SU-DHL-6 (cell line): ENCODE results near the gene TRUB1.

Experiments
- H2AFZ ChIP-seq: fragments of 200-600 bp; sonication (generic); 2 replicates; pipeline ENCODE4 v1.6.1; 2014; ENCODE audit warnings: low read depth, mild to moderate bottlenecking, moderate library complexity, mixed read lengths, antibody characterized with exemption, low read length; ENCODE audit not compliant: severe bottlenecking
- H3F3A ChIP-seq: fragments of 200-600 bp; shearing (Covaris generic); 2 replicates; pipeline ENCODE4 v1.6.0; 2016; ENCODE audit warnings: antibody characterized with exemption, mild to moderate bottlenecking; ENCODE audit not compliant: insufficient read depth
- H3K27ac ChIP-seq: fragments of 200-600 bp; sonication (generic); 2 replicates; pipeline ENCODE4 v1.5.1; 2016; ENCODE audit warnings: low read depth, mild to moderate bottlenecking, low read length, moderate library complexity, mixed read lengths
- H3K27me3 ChIP-seq: fragments of 200-600 bp; sonication (generic), shearing (Covaris generic); 2 replicates; pipeline ENCODE4 v1.6.0; 2014; ENCODE audit warnings: mild to moderate bottlenecking, low read length
- H3K36me3 ChIP-seq: fragments of 200-600 bp; sonication (generic); 2 replicates; pipeline ENCODE4 v1.6.1; 2014; ENCODE audit warnings: mild to moderate bottlenecking, low read length, mixed read lengths
- H3K4me2 ChIP-seq: fragments of 300-600, 200-600 bp; shearing (Covaris generic), sonication (generic); 2 replicates; pipeline ENCODE4 v1.6.0; 2014; ENCODE audit warnings: low read length, low read depth, mild to moderate bottlenecking; ENCODE audit not compliant: poor library complexity, severe bottlenecking
- H3K4me3 ChIP-seq: fragments of 200-600 bp; sonication (generic); 2 replicates; pipeline ENCODE4 v1.5.1; 2014; ENCODE audit warnings: antibody characterized with exemption, low read length, mild to moderate bottlenecking, mixed read lengths; ENCODE audit not compliant: insufficient read depth, poor library complexity, severe bottlenecking
- H3K79me2 ChIP-seq: fragments of 200-600 bp; sonication (generic); 2 replicates; pipeline ENCODE4 v1.6.1; 2014; ENCODE audit warnings: mild to moderate bottlenecking, low read length, moderate library complexity; ENCODE audit not compliant: insufficient read depth
- H3K9ac ChIP-seq: fragments of 200-600 bp; sonication (generic); 2 replicates; pipeline ENCODE4 v1.7.0; 2014; ENCODE audit warnings: mild to moderate bottlenecking, low read length
- H3K9me2 ChIP-seq: fragments of 200-600 bp; sonication (generic); replicated peaks from 2 replicates; pipeline ENCODE4 v1.6.1; 2014; ENCODE audit warnings: low read length; ENCODE audit not compliant: insufficient read depth
- H3K9me3 ChIP-seq: fragments of 200-600 bp; sonication (generic); 2 replicates; pipeline ENCODE4 v1.6.1; 2014; ENCODE audit warnings: low read length, mixed read lengths; ENCODE audit not compliant: insufficient read depth
- H4K20me1 ChIP-seq: fragments of 200-600 bp; sonication (generic); 2 replicates; pipeline ENCODE4 v1.6.1; 2014; ENCODE audit warnings: low read depth, mild to moderate bottlenecking, antibody characterized with exemption, low read length, moderate library complexity, mixed read lengths
- EZH2phosphoT487 ChIP-seq: fragments of 200-600 bp; sonication (generic), shearing (Covaris generic); conservative IDR thresholded peaks from 2 replicates; pipeline ENCODE4 v1.6.1; 2018; ENCODE audit warnings: mild to moderate bottlenecking, antibody characterized with exemption, low read length, moderate library complexity, mixed read lengths
- TF ChIP-seq, protein P1 (sequence below): fragments of 200-600 bp; sonication (generic); IDR thresholded peaks from one replicate; pipeline ENCODE4 v1.5.1; 2017; ENCODE audit warnings: antibody characterized with exemption, mild to moderate bottlenecking, low read length, moderate library complexity; ENCODE audit not compliant: insufficient read depth, poor library complexity, severe bottlenecking

Gene TRUB1

DNA sequence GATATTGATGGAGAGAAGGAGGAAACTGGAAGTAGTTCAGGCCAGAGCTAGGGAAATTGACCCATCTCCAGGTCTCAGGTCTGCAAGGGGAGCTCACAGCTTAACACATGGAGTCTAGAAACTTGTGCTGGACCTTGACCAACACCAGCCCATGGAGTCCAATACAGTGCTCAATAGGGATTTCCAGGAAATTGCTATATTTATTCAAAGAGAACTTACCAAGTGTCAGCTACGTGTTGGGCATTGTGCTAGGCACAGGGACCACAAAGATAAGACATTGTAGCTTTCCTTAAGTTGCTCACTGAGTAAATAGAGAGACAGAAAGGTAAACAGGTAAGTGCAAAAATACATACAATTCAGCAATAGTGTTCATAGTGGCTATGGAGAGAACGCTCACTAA lies 82.5 kb downstream of the TRUB1 start:
- no peak overlapping the region for H3K4me3 ChIP-seq
- H3K79me2 ChIP-seq, result no peaks in the 10 kb centered on the region
- no peaks in the 10 kb centered on the region for H3K36me3 ChIP-seq
- H3K9me2 ChIP-seq, result no peaks in the 10 kb centered on the region
- TF ChIP-seq EZH2phosphoT487, result no peak
- TF ChIP-seq, protein P1, sequence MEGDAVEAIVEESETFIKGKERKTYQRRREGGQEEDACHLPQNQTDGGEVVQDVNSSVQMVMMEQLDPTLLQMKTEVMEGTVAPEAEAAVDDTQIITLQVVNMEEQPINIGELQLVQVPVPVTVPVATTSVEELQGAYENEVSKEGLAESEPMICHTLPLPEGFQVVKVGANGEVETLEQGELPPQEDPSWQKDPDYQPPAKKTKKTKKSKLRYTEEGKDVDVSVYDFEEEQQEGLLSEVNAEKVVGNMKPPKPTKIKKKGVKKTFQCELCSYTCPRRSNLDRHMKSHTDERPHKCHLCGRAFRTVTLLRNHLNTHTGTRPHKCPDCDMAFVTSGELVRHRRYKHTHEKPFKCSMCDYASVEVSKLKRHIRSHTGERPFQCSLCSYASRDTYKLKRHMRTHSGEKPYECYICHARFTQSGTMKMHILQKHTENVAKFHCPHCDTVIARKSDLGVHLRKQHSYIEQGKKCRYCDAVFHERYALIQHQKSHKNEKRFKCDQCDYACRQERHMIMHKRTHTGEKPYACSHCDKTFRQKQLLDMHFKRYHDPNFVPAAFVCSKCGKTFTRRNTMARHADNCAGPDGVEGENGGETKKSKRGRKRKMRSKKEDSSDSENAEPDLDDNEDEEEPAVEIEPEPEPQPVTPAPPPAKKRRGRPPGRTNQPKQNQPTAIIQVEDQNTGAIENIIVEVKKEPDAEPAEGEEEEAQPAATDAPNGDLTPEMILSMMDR, result no peak
- no peak overlapping the region for H3K27ac ChIP-seq
- H3K9me3 ChIP-seq, result no peaks in the 10 kb centered on the region
- no peaks in the 10 kb centered on the region for H3F3A ChIP-seq
- no peaks in the 10 kb centered on the region for H3K27me3 ChIP-seq
- H3K9ac ChIP-seq, result no peak overlapping the region
- H2AFZ ChIP-seq, result no peak overlapping the region
- no peak overlapping the region for H3K4me2 ChIP-seq
- no peaks in the 10 kb centered on the region for H4K20me1 ChIP-seq

GRCh38 chr10:115022733-115023132 lies 84.7 kb downstream of the TRUB1 start:
- H3K27ac ChIP-seq, result no peak overlapping the region
- H3K9ac ChIP-seq, result no peak overlapping the region
- no peaks in the 10 kb centered on the region for H4K20me1 ChIP-seq

DNA sequence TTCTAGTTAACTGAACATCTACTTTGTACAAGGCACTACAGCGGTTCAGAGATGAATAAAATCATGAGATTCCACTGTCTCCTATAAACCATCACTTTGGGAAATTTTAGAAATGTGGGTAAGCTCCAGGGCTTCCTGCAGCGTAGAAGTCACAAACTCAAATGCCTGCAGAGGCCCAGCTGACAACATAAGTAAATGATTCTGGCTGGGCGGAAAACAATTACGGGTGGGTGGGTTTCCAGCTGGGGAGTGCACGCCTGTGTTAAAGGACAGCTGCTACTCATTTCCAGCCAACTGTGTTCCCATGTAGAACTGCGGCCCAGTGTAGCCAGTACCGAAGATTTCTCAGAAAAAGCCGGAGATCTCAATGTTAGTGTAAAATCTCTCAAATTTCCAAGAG lies 85.7 kb downstream of the TRUB1 start:
- no peak overlapping the region for H3K4me2 ChIP-seq
- no peaks in the 10 kb centered on the region for H4K20me1 ChIP-seq
- H3K36me3 ChIP-seq, result no peaks in the 10 kb centered on the region
- no peaks in the 10 kb centered on the region for H3K9me2 ChIP-seq
- H3K9ac ChIP-seq, result no peak overlapping the region
- H2AFZ ChIP-seq, result no peak overlapping the region
- H3K9me3 ChIP-seq, result no peaks in the 10 kb centered on the region
- TF ChIP-seq, protein P1, result no peak
- no peak for TF ChIP-seq EZH2phosphoT487
- no peaks in the 10 kb centered on the region for H3K79me2 ChIP-seq
- no peak overlapping the region for H3K27ac ChIP-seq
- H3F3A ChIP-seq, result no peaks in the 10 kb centered on the region
- no peak overlapping the region for H3K4me3 ChIP-seq
- H3K27me3 ChIP-seq, result no peaks in the 10 kb centered on the region

More at GRCh38 chr10:115022733-115023132, 84.7 kb downstream of the TRUB1 start:
- no peaks in the 10 kb centered on the region for H3F3A ChIP-seq
- no peaks in the 10 kb centered on the region for H3K27me3 ChIP-seq
- H3K36me3 ChIP-seq, result no peaks in the 10 kb centered on the region
- no peaks in the 10 kb centered on the region for H3K9me2 ChIP-seq
- TF ChIP-seq EZH2phosphoT487, result no peak
- TF ChIP-seq, protein P1, result no peak
- H3K4me2 ChIP-seq, result no peak overlapping the region
- H3K79me2 ChIP-seq, result no peaks in the 10 kb centered on the region
- H3K9me3 ChIP-seq, result no peaks in the 10 kb centered on the region
- no peak overlapping the region for H2AFZ ChIP-seq
- H3K4me3 ChIP-seq, result no peak overlapping the region

DNA sequence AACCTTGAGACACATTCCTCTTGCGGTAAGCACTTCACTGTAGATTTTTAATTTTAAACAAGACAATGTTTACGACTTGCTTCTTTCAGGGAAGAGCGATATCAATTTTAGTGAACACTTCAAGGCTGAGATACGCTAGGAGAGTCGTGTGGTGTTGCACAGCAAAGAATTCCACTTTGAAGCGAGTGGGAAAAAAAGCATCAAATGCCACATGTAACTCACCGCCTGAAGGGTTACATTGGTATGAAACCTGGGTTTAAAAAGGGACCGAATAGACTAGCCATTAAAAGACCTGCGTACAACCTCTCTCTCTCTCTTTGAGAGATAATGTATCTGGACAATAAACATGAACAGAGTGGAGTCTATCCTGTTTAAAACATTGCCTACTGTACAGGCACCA lies 86.4 kb downstream of the TRUB1 start:
- no peaks in the 10 kb centered on the region for H3K79me2 ChIP-seq
- H3K27ac ChIP-seq, result no peak overlapping the region
- no peaks in the 10 kb centered on the region for H4K20me1 ChIP-seq

More for the DNA sequence above, 86.4 kb downstream of the TRUB1 start:
- H3F3A ChIP-seq, result no peaks in the 10 kb centered on the region
- H2AFZ ChIP-seq, result no peak overlapping the region
- no peaks in the 10 kb centered on the region for H3K9me2 ChIP-seq
- H3K9ac ChIP-seq, result no peak overlapping the region
- H3K4me2 ChIP-seq, result no peak overlapping the region
- H3K27me3 ChIP-seq, result no peaks in the 10 kb centered on the region
- H3K36me3 ChIP-seq, result no peaks in the 10 kb centered on the region
- no peak overlapping the region for H3K4me3 ChIP-seq
- TF ChIP-seq, protein P1, result no peak
- TF ChIP-seq EZH2phosphoT487, result no peak
- H3K9me3 ChIP-seq, result no peaks in the 10 kb centered on the region
